Stimulated activated CD8-positive, alpha-beta memory T cell treated with anti-CD3 and anti-CD28 coated beads, Interleukin-4, amount 100 ng/mL, for 48 hours (primary cell): ENCODE data around the gene ZNF891.

ENCODE experiments used
- DNase-seq: peaks from one replicate; pipeline ENCODE4 v3.0.0-alpha.2; 2020

Gene ZNF891

GRCh38 chr12:133130038-133130807 is at the start of gene ZNF891, which contains the start of gene ZNF10:
ZNF891 (minus strand) TSS chr12:133130274; CDS start chr12:133121918, 8,356 bp downstream.
ZNF10 (plus strand) TSS chr12:133130627; CDS start chr12:133144493, 13,866 bp downstream.
- peak; percentile 98 for DNase-seq

GRCh38 chr12:133174901-133175300 is 44.8 kb upstream of the ZNF891 start:
- DNase-seq: no peak

GRCh38 chr12:133172491-133172890 is 42.4 kb upstream of the ZNF891 start:
- DNase-seq: no peak

- DNase-seq: no peak
Observed at GRCh38 chr12:133165776-133166175, 35.7 kb upstream of the ZNF891 start.

GRCh38 chr12:133156125-133156690 is 26.1 kb upstream of the ZNF891 start:
- DNase-seq: no peak

- no peak for DNase-seq
Observed at GRCh38 chr12:133145981-133146380, 15.9 kb upstream of the ZNF891 start.

- no peak for DNase-seq
Observed at GRCh38 chr12:133135747-133136146, 5.7 kb upstream of the ZNF891 start.

- peak; percentile 56 for DNase-seq
Observed at GRCh38 chr12:133130808-133131128, 694 bp upstream of the ZNF891 start.

GRCh38 chr12:133129368-133130037 is 571 bp downstream of the ZNF891 start:
- DNase-seq: peak; percentile 24

GRCh38 chr12:133124674-133125073 is 5.4 kb downstream of the ZNF891 start:
- DNase-seq: no peak

- DNase-seq: no peak
Observed at GRCh38 chr12:133120385-133121191, 9.5 kb downstream of the ZNF891 start.

GRCh38 chr12:133108150-133108549 is 21.9 kb downstream of the ZNF891 start:
- DNase-seq: no peak

- DNase-seq: no peak
Observed at GRCh38 chr12:133107121-133107520, 23.0 kb downstream of the ZNF891 start.

GRCh38 chr12:133106253-133106652 is 23.8 kb downstream of the ZNF891 start:
- no peak for DNase-seq

GRCh38 chr12:133105620-133106019 is 24.5 kb downstream of the ZNF891 start:
- no peak for DNase-seq

- DNase-seq: no peak
Observed at GRCh38 chr12:133083345-133083744, 46.7 kb downstream of the ZNF891 start.

GRCh38 chr12:133081159-133081780 is 48.8 kb downstream of the ZNF891 start:
- DNase-seq: peak; percentile 32

- peak; percentile 95 for DNase-seq
Observed at GRCh38 chr12:133080368-133081158, 49.5 kb downstream of the ZNF891 start, which contains the start of gene ZNF140. ZNF140 (plus strand) TSS chr12:133080923; CDS start chr12:133081321, 398 bp downstream.

GRCh38 chr12:133080026-133080367 is 50.1 kb downstream of the ZNF891 start:
- peak; percentile 94 for DNase-seq

GRCh38 chr12:133073836-133074235 is 56.2 kb downstream of the ZNF891 start:
- DNase-seq: no peak

GRCh38 chr12:133063556-133063955 is 66.5 kb downstream of the ZNF891 start:
- no peak for DNase-seq

GRCh38 chr12:133061954-133062353 is 68.1 kb downstream of the ZNF891 start:
- no peak for DNase-seq
